K562 (cell line): ENCODE results near the gene POLR1B. TPM values are rescaled to one million over a fixed set of nuclear protein-coding genes. Genes with fewer than 3 reads are reported as not detected.

Experiments
- BMI1 ChIP-seq: fragments of 150-350 bp; IDR thresholded peaks from 2 replicates; pipeline ENCODE4 v1.6.1; 2014; ENCODE audit warnings: low read length
- CLOCK ChIP-seq: fragments of 250-450 bp; sonication (Bioruptor Pico); IDR thresholded peaks from 2 replicates; pipeline ENCODE4 v1.4.0; 2020; ENCODE audit warnings: mild to moderate bottlenecking, moderate library complexity, borderline replicate concordance
- ELF4 ChIP-seq: fragments of 450-650 bp; formaldehyde crosslinking; IDR thresholded peaks from 2 replicates; pipeline ENCODE4 v1.4.0; 2022; ENCODE audit warnings: missing genetic modification characterization
- HLTF ChIP-seq: fragments of 450-650 bp; IDR thresholded peaks from 2 replicates; pipeline ENCODE4 v1.6.1; 2016
- HMG20B ChIP-seq: fragments of 250-450 bp; sonication (Bioruptor Pico); IDR thresholded peaks from 2 replicates; pipeline ENCODE4 v1.5.0; 2021; ENCODE audit warnings: mild to moderate bottlenecking
- L3MBTL2 ChIP-seq: fragments of 450-650 bp; IDR thresholded peaks from 2 replicates; pipeline ENCODE4 v1.6.1; 2016; ENCODE audit warnings: mild to moderate bottlenecking, moderate library complexity
- MLX ChIP-seq, 2 experiments: fragments of 450-650 bp in 1 of 2; sonication (generic) in 1 of 2; formaldehyde crosslinking; conservative IDR thresholded peaks; 2 replicates each; pipeline versions ENCODE4 v1.4.0 to v1.8.1; 2020 to 2022; ENCODE audit warnings: mild to moderate bottlenecking in 1 of 2, missing genetic modification reagents in 1 of 2
- NR1H2 ChIP-seq: sonication (generic); formaldehyde crosslinking; IDR thresholded peaks from 2 replicates; pipeline ENCODE4 v1.4.0; 2020; ENCODE audit warnings: mild to moderate bottlenecking, missing genetic modification reagents
- NR2C2 ChIP-seq, 2 experiments: fragments of 200-800 bp in 1 of 2; sonication (Bioruptor generic) in 1 of 2; sonication (generic) in 1 of 2; formaldehyde crosslinking in 1 of 2; IDR thresholded peaks; 2 replicates each; pipeline versions ENCODE4 v1.6.1 to v1.8.0; 2016 to 2022; ENCODE audit warnings: mild to moderate bottlenecking in 1 of 2, missing compliant biosample characterization in 1 of 2, missing genetic modification characterization in 1 of 2, missing genetic modification reagents in 1 of 2
- PPARD ChIP-seq: fragments of 250-450 bp; sonication (Bioruptor Pico); IDR thresholded peaks from 2 replicates; pipeline ENCODE4 v1.8.0; 2022; ENCODE audit warnings: inconsistent platforms, mild to moderate bottlenecking, moderate library complexity
- PRMT5 ChIP-seq: sonication (generic); formaldehyde crosslinking; IDR thresholded peaks from 2 replicates; pipeline ENCODE4 v1.5.0; 2020; ENCODE audit warnings: missing genetic modification reagents
- RBFOX2 ChIP-seq: fragments of 200-400 bp; formaldehyde crosslinking; IDR thresholded peaks from 2 replicates; pipeline ENCODE4 v1.6.1; 2017; ENCODE audit warnings: low read depth, mild to moderate bottlenecking, low read length, moderate library complexity
- SAFB ChIP-seq: fragments of 200-400 bp; formaldehyde crosslinking; IDR thresholded peaks from 2 replicates; pipeline ENCODE4 v1.6.1; 2017; ENCODE audit warnings: low read depth, low read length, borderline replicate concordance
- SIN3A ChIP-seq, 2 experiments: fragments of 150-350 bp in 1 of 2; IDR thresholded peaks; 2 replicates each; pipeline ENCODE4 v1.6.1; 2011 to 2016; ENCODE audit warnings: borderline replicate concordance in 2 of 2, low read depth in 2 of 2, low read length in 2 of 2, mild to moderate bottlenecking in 2 of 2, moderate library complexity in 2 of 2; ENCODE audit not compliant: control insufficient read depth in 1 of 2
- ZNF12 ChIP-seq: sonication (generic); formaldehyde crosslinking; IDR thresholded peaks from 2 replicates; pipeline ENCODE4 v1.4.0; 2020; ENCODE audit warnings: mild to moderate bottlenecking, missing genetic modification reagents
- ZNF263 ChIP-seq: sonication (generic); formaldehyde crosslinking; IDR thresholded peaks from 2 replicates; pipeline ENCODE4 v1.8.0; 2022; ENCODE audit warnings: mild to moderate bottlenecking, missing genetic modification reagents, borderline replicate concordance
- ZNF436 ChIP-seq: fragments of 250-450, 450-650 bp; sonication (Bioruptor Pico); formaldehyde crosslinking; IDR thresholded peaks from 2 replicates; pipeline ENCODE4 v1.7.0; 2020; ENCODE audit warnings: mild to moderate bottlenecking
- ZNF445 ChIP-seq: fragments of 250-450 bp; sonication (Bioruptor Pico); IDR thresholded peaks from 2 replicates; pipeline ENCODE4 v1.4.0; 2020; ENCODE audit warnings: low read depth, mild to moderate bottlenecking, moderate library complexity
- ZNF584 ChIP-seq: fragments of 200-800 bp; sonication (Bioruptor generic); IDR thresholded peaks from 2 replicates; pipeline ENCODE4 v1.6.1; 2016; ENCODE audit warnings: low read depth, mild to moderate bottlenecking, missing genetic modification characterization, missing compliant biosample characterization
- ZNF79 ChIP-seq: fragments of 250-450 bp; sonication (Bioruptor Pico); IDR thresholded peaks from 2 replicates; pipeline ENCODE4 v1.4.0; 2020; ENCODE audit warnings: low read depth, mild to moderate bottlenecking, moderate library complexity
- ZNF830 ChIP-seq: fragments of 250-450 bp; sonication (Bioruptor Pico); IDR thresholded peaks from 2 replicates; pipeline ENCODE4 v1.5.0; 2021; ENCODE audit warnings: mild to moderate bottlenecking
- polyA plus RNA-seq, 8 experiments: library from polyadenylated mRNA; depleted of rRNA in 4 of 8; stranded (reverse) in 5 of 8; unstranded in 3 of 8; fragments of >200 nt; fragmentation: Nextera tagmentation in 2 of 8; fragmentation: Illumina TruSeq in 1 of 8; extraction: Ambion mirVana in 2 of 8; extraction: Trizol in 1 of 8; gene quantifications; 2 replicates each; pipeline versions ENCODE4 v1.2.1 to v1.2.3, GENCODE V29; 2011 to 2014; ENCODE audit warnings: inconsistent platforms in 1 of 8, missing spikeins in 1 of 8
- total RNA-seq, 7 experiments: library from RNA; depleted of rRNA in 6 of 7; stranded (reverse); fragments of >200 nt in 6 of 7; fragmentation: Illumina TruSeq in 2 of 7; extraction: Trizol in 2 of 7; gene quantifications; 2 replicates each; pipeline versions ENCODE4 v1.2.1 to v1.2.3, GENCODE V29; 2011 to 2021; ENCODE audit warnings: low replicate concordance in 1 of 7

POLR1B gene
- total and polyA plus RNA-seq, 9 of the 15 experiments (the other 6 are each of a cell fraction or from before 2014, with no cell fraction given): 19.8 to 55.1 (median 40.2) TPM

GRCh38 chr2:112542123-112542983 is at the start of gene POLR1B (continued):
- TF ChIP-seq ZNF263 (no peak), ZNF79 (CRISPR knock-in tag) (no peak), L3MBTL2 (peak; percentile 97), MLX (CRISPR knock-in tag; conservative IDR thresholded peaks at IDR 0.05) (peak in 1 of 2 experiments; percentile 91; a peak in 2 of 4 replicates), RBFOX2 (peak; percentile 93), SAFB (peak; percentile 64; the same call in 1 of the 2 replicates), NR2C2 (CRISPR knock-in tag; IDR thresholded peaks at IDR 0.05) (peak; percentile 88), NR2C2 (tag; IDR thresholded peaks at IDR 0.05) (peak; percentile 96), ZNF12 (CRISPR knock-in tag) (no peak), HMG20B (no peak), ZNF830 (CRISPR knock-in tag) (no peak), ZNF445 (CRISPR knock-in tag) (no peak), ELF4 (CRISPR knock-in tag) (no peak; the same call in 1 of the 2 replicates), PPARD (no peak), CLOCK (CRISPR knock-in tag) (no peak), HLTF (no peak), ZNF436 (CRISPR knock-in tag) (no peak), PRMT5 (CRISPR knock-in tag) (no peak; the same call in 1 of the 2 replicates), SIN3A (IDR thresholded peaks at IDR 0.05; ENCODE audit: borderline replicate concordance in 2 of 2, control insufficient read depth in 1 of 2, low read depth in 2 of 2, low read length in 2 of 2) (peak; percentile 85 to 95), ZNF584 (CRISPR knock-in tag) (no peak), NR1H2 (CRISPR knock-in tag) (no peak), BMI1 (no peak)
